SK-N-MC (cell line): ENCODE measurements around the gene AKNA.
"Not testable (repeated sequence)": the region's sequence is repeated elsewhere in the genome, so short reads cannot be mapped to it uniquely, and the experiment has no call there.

ENCODE experiments used
- EZH2 ChIP-seq: fragments of 200-600 bp; sonication (generic); IDR thresholded peaks from one replicate; pipeline ENCODE4 v1.6.1; 2017; ENCODE audit warnings: antibody characterized with exemption
- POLR2AphosphoS5 ChIP-seq: IDR thresholded peaks from 2 replicates; pipeline ENCODE4 v1.6.1; 2012; ENCODE audit warnings: mild to moderate bottlenecking, low read depth, low read length, borderline replicate concordance

- not testable (repeated sequence) for TF ChIP-seq EZH2, POLR2AphosphoS5
Measured at GRCh38 chr9:114325684-114326254, 62.0 kb downstream of the AKNA start.
